ENCODE results near the gene TFAP2A.

TFAP2A gene

GRCh38 chr6:10426781-10427279 lies 12.0 kb upstream of the TFAP2A start:
- H3K4me3 ChIP-seq (ENCODE audit: low read depth, low read length), result peak overlapping the region; percentile 43

DNA sequence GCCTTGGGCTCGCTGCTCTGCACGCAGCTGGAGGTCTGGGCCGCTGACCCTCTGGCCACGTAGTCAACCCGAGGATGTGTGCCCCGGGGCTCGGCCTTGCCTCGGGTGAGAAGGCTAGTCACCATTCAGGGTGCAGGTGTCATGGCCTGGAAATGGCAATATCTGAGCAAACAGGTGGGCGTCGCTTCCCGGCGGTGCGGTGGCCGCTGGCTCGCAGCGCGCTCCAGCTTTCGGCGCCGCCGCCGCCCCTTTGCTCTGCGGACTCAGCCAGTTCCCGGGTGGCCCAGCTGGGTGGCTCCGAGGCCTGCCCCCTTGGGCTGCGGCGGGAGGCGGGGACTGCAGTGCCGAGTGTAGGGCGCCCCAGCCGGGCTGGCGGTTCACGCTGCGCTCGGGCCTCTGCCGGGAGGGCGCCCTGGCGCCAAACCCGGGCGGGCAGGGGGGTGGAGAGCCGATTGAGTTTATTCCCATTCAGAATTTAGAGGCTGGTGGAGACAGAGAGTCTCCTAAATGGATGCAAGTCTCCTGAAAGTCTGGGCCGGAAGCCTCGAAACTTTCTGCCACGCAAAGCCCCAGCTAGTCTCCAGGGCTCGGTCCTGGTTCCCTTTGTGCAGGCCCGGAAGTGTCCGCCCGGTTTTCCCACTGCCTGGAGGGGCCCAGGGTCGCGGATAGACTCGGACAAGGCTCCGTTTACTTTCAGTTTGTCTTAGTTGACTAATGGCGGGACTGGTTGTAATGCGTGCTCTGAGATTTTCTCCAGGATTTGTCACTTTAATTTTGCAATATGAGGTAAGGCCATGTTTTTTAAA lies 11.3 kb upstream of the TFAP2A start:
- H3K4me3 ChIP-seq (ENCODE audit: low read depth, low read length), result peak overlapping the region; percentile 43

GRCh38 chr6:10425176-10425974 lies 10.5 kb upstream of the TFAP2A start:
- H3K4me3 ChIP-seq (ENCODE audit: low read depth, low read length), result peak overlapping the region; percentile 43

GRCh38 chr6:10424040-10424439 lies 9.2 kb upstream of the TFAP2A start:
- H3K4me3 ChIP-seq (ENCODE audit: low read depth, low read length), result no peak overlapping the region

GRCh38 chr6:10422737-10423034 lies 7.8 kb upstream of the TFAP2A start:
- H3K4me3 ChIP-seq (ENCODE audit: low read depth, low read length), result no peak overlapping the region

DNA sequence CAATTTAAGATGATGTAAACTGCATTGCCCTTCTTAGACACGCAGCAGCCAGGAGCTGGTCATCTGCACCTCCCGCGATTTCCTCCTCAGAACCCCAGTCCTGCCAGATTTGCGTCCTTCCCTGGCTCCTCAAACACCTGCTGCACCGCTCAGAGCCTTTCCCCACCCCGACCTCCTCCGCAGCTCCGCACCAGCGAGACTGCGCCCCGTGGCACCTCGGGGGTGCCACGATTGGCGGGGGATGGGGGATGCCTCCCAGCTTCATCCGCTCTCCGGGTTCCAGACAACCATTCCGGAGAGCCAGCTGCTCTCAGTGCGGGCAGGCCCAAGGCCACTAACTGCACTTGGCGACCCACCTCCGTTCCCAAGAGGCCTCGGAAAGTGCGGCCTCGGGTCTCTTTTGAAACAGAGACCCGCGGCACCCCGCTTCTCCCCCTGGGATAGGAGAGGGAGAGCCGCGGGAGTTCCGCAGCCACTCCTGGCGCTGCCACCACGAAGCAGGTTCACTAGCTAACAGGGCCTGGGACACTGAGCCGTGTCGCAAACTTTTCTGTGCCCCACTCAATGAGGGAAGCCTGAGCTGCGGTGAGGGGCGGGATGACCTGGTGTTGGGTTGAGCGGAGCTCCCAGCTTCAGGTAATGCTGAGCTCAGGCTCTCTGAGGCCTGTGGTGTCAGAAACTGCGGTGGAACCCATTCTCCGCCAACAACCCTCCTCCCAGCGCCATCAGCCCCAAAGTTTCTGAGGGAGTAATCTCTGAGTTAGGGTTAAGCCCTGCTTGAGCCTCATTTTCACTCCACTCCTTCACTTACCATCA lies 7.3 kb upstream of the TFAP2A start:
- H3K4me3 ChIP-seq (ENCODE audit: low read depth, low read length), result no peak overlapping the region

GRCh38 chr6:10421158-10421920 lies 6.5 kb upstream of the TFAP2A start:
- H3K4me3 ChIP-seq (ENCODE audit: low read depth, low read length), result no peak overlapping the region

DNA sequence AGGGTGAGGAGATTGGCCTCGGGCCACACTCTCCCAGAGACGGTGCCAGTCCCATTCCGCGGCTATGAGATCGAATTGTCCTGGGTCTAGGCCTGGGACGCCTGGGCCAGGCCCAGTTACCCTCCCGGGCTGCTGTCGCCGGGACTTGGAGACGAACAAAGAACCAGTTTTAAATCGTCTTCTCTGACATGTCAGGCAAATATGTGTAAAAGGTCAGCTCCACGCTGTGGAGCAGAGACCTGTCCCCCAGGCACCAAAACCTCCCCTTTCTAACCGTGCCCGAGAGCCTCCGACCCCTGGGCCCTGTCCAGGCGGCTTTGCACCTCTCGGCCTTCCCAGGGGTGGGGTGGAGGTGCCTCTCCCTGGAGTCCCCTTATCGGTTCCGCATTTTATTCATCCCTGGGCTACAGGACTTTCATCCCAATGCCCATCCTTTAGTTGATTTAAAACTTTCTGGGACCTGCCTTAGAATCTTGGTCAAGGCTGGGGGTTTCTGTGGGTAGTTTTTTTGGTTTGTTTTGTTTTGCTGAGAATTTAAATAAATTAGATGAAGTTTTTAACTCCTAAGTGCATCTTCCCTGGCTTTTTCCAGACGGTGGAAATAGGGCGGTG lies 5.8 kb upstream of the TFAP2A start:
- no peak overlapping the region for H3K4me3 ChIP-seq (ENCODE audit: low read depth, low read length)

DNA sequence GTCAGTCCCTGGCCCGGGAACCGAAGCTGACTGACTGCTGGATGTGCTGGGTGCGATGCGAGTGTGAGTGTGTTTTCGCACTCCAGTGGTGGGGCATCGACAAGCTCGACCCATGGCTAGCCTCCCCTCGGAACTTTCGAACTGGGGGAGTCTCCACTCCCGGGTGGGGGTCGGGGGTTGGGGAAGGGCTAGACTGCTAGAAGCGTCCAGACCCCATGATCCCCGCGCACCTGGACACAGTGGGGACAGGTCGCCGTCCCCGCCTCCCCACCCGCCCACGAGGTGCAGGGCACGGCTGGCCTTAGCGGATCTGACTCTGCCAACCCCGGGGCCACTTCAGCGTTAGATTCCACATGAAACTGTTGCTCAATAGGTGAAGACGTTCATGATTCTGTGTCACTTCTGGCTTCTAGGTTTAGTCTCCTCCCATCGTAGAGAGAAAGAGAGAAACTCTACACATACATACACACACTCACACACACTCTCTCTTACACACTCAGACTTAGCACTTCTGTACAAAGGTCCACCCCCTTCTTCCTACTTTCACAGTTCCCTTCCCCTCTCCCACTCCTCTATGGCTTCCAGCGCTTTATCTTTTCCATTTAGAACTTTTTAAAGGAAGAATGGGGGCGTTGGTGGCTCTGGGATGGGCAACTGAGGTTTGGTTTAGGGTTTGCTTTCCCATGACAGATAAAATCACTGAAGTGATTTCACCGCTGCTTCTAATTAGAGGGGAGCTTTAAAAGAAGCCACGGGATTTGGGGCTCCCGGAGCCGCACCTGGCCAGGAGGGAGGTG lies 5.1 kb upstream of the TFAP2A start:
- peak overlapping the region; percentile 25 for H3K4me3 ChIP-seq (ENCODE audit: low read depth, low read length)

- H3K4me3 ChIP-seq (ENCODE audit: low read depth, low read length), result peak overlapping the region; percentile 25
Observed at GRCh38 chr6:10418862-10419748, 4.2 kb upstream of the TFAP2A start.

GRCh38 chr6:10418361-10418861 lies 3.5 kb upstream of the TFAP2A start:
- peak overlapping the region; percentile 8 for H3K4me3 ChIP-seq (ENCODE audit: low read depth, low read length)

DNA sequence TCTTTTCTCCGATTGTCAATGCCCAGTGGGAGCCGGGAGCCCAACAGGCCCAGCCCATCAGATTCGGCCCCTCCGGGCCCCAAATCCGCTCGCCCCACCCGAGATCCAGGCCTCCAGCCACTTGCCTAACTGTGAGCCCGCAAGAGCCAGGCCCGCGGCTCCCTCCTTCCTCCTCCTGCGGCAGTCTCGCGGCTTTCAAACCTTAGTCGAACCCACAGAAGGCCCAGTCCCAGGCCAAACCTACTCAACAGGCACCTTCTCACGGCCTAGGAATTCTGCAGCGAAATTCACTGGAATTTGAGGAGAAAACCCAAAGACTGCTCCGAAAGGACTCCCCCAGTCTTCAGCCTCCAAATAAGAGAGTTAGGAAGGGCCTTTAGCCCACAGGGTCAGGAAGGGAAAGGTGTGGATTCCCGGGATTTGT lies 2.8 kb upstream of the TFAP2A start:
- H3K4me3 ChIP-seq (ENCODE audit: low read depth, low read length), result no peak overlapping the region

- peak overlapping the region; percentile 20 for H3K4me3 ChIP-seq (ENCODE audit: low read depth, low read length)
Observed at GRCh38 chr6:10416863-10417641, 2.2 kb upstream of the TFAP2A start.

DNA sequence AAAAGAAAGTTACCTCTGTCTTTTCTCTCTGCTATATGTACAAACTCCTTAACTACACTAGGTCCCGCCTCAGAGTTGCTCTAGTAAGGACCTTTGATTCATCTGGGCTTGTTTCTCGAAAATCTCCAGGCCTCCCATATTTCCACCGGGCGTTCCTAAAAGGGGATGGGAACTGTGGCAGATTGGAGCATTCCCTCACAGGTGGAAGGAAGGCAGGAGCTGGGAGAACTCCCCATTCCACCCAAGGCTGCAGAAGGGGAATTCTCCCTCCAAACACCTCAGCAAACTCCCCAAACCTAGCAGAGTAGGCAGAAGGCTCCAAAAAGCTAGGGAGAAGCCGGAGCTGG lies 1.6 kb upstream of the TFAP2A start:
- peak overlapping the region; percentile 20 for H3K4me3 ChIP-seq (ENCODE audit: low read depth, low read length)

DNA sequence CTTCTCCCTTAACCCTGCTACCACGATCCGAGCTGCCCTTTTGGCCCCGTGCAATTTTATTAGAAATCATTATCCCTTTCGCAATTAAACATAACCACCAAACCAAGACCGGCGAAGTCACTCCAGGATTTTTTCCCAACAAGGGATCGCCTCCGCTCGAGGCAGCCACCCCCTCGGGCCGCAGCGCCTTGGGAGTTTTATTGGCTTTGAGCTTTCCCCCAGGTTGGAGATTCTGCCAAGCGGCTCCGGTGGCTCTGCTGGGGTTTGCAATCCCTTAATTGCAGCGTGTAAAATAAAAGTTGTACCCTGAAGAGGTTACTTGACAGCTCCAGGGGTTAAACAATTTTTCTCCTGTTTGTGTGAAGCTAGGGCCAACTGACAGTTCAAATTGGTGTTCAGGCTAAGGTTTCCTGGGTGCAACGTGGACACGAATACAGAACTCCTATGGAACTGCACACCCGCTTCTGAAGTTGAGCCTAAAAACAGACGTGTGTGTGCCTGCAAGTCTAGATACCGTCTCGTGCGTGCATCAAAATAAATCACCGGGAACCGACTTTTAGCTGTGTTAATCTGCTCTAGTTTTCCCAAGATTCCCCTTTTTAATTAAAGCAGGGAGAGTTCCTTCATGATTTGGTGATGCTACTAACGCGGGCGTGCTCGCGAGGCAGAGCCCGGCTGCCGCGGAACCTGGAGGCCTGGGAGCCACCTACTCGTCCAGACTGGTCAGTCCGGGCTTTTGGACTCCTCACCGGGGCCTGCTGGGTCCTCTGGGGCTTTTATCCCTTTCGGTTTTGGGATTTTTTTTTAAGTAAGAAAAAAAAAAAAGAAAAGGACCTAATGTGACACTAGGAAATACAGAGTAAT lies 975 bp upstream of the TFAP2A start:
- H3K4me3 ChIP-seq (ENCODE audit: low read depth, low read length), result peak overlapping the region; percentile 2
